Body of pancreas (tissue), 4 donors: Measurements from ENCODE around the gene PDE7B. TPM values are rescaled to one million over a fixed set of nuclear protein-coding genes. Genes with fewer than 3 reads are reported as not detected.

Experiments used
- ATAC-seq: fragments of 150-250 bp; one replicate; pipeline ENCODE4 v1.9.1; 2016
- DNase-seq, 4 donors: peaks; one replicate each; pipeline ENCODE4 v3.0.0-alpha.2; 2019
- H3K27ac ChIP-seq, 4 donors: fragments of 200-600 bp; sonication (generic); 1 replicate in 3 of 4; 2 replicates in 1 of 4; pipeline versions ENCODE4 v1.5.1 to v1.6.1; 2016 to 2019; ENCODE audit warnings: mild to moderate bottlenecking in 1 of 4, mixed read lengths in 1 of 4, moderate library complexity in 1 of 4
- H3K27me3 ChIP-seq, 2 donors: fragments of 200-600 bp; sonication (generic); one replicate each; pipeline ENCODE4 v1.6.0; 2016; ENCODE audit warnings: mild to moderate bottlenecking in 1 of 2
- H3K36me3 ChIP-seq, 2 donors: fragments of 200-600 bp; sonication (generic); replicated peaks in 1 of 2; 2 replicates each; pipeline ENCODE4 v1.5.1; 2016; ENCODE audit warnings: low read depth in 2 of 2; ENCODE audit not compliant: insufficient read depth in 1 of 2
- H3K4me1 ChIP-seq: fragments of 200-600 bp; sonication (generic); one replicate; pipeline ENCODE4 v1.6.0; 2016
- H3K4me3 ChIP-seq, 2 donors: fragments of 200-600 bp; sonication (generic); 1 replicate in 1 of 2; 2 replicates in 1 of 2; pipeline ENCODE4 v1.5.1; 2016 to 2019
- H3K9me3 ChIP-seq, 3 donors: fragments of 200-600 bp; sonication (generic); 1 replicate in 2 of 3; 2 replicates in 1 of 3; pipeline ENCODE4 v1.5.1; 2016
- CTCF ChIP-seq, 7 experiments: fragments of 450-650 bp in 4 of 7; fragments of 200-600 bp in 3 of 7; sonication (generic) in 3 of 7; IDR thresholded peaks; one replicate each; pipeline ENCODE4 v1.5.1; 2016 to 2019; ENCODE audit warnings: antibody characterized with exemption in 7 of 7
- POLR2A ChIP-seq, 3 donors: fragments of 450-650 bp; IDR thresholded peaks; one replicate each; pipeline ENCODE4 v1.6.1; 2016; ENCODE audit warnings: antibody characterized with exemption in 3 of 3, mild to moderate bottlenecking in 2 of 3
- WGBS, 2 donors: methylation state at CpG; one replicate each; pipeline ENCODE4 v1.1.5; 2017; 5-methylcytosine and 5-hydroxymethylcytosine counted together
- intact Hi-C: fragments of 100-400 bp; cut with DNase I; formaldehyde crosslinking; loops from one replicate; pipeline ENCODE4 v1.15.1; 2023
- total RNA-seq, 2 donors: library from RNA; depleted of rRNA; stranded (reverse); fragments of >200 nt; gene quantifications; one replicate each; pipeline ENCODE4 v1.1.0, GENCODE V29; 2016

The PDE7B gene
- total RNA-seq, 2 donors from 2014 or later: 1.0 to 2.3 TPM

- H3K4me1 ChIP-seq: peaks cover 9% of the 10 kb centered on the region
- H3K27ac ChIP-seq: no peak overlapping the region
- no peaks in the 10 kb centered on the region for H3K36me3 ChIP-seq
- DNase-seq: no peak
- H3K9me3 ChIP-seq: no peaks in the 10 kb centered on the region
- no peaks in the 10 kb centered on the region for H3K27me3 ChIP-seq
- ATAC-seq: no peak
- TF ChIP-seq POLR2A (IDR thresholded peaks at IDR 0.05) (no peak), CTCF (IDR thresholded peaks at IDR 0.05) (no peak)
- 59 to 70% methylated on average over 1 of the region's 1 CpG for WGBS, 2 donors
- H3K4me3 ChIP-seq: no peak overlapping the region
- intact Hi-C loops: no loop called here
Observed at GRCh38 chr6:136084403-136084802, 232.9 kb downstream of the PDE7B start.

- H3K36me3 ChIP-seq: no peaks in the 10 kb centered on the region
- TF ChIP-seq CTCF (IDR thresholded peaks at IDR 0.05) (no peak), POLR2A (IDR thresholded peaks at IDR 0.05) (no peak)
- no peak overlapping the region for H3K4me3 ChIP-seq
- intact Hi-C loops: no loop called here
- no peak for ATAC-seq
- H3K27me3 ChIP-seq: no peaks in the 10 kb centered on the region
- H3K9me3 ChIP-seq: no peaks in the 10 kb centered on the region
- no peak for DNase-seq
- no peak overlapping the region for H3K27ac ChIP-seq
- 80 to 85% methylated on average over 6 of the region's 6 CpGs for WGBS, 2 donors
- no peaks in the 10 kb centered on the region for H3K4me1 ChIP-seq
Observed at GRCh38 chr6:136085370-136086115, 234.0 kb downstream of the PDE7B start.

GRCh38 chr6:136086686-136087085 is 235.2 kb downstream of the PDE7B start:
- H3K27me3 ChIP-seq: no peaks in the 10 kb centered on the region
- TF ChIP-seq CTCF (IDR thresholded peaks at IDR 0.05): no peak
- no peak for TF ChIP-seq POLR2A (IDR thresholded peaks at IDR 0.05)
- no peak overlapping the region for H3K4me3 ChIP-seq
- DNase-seq: no peak
- H3K27ac ChIP-seq: no peak overlapping the region
- no peaks in the 10 kb centered on the region for H3K9me3 ChIP-seq
- 80 to 88% methylated on average over 8 of the region's 8 CpGs for WGBS, 2 donors
- H3K36me3 ChIP-seq: no peaks in the 10 kb centered on the region
- no peaks in the 10 kb centered on the region for H3K4me1 ChIP-seq
- intact Hi-C loops: no loop called here
- no peak for ATAC-seq

GRCh38 chr6:136087986-136088385 is 236.5 kb downstream of the PDE7B start:
- WGBS, 2 donors: 85 to 91% methylated on average over 6 of the region's 6 CpGs
- H3K36me3 ChIP-seq: no peaks in the 10 kb centered on the region
- H3K27me3 ChIP-seq: no peaks in the 10 kb centered on the region
- intact Hi-C loops: no loop called here
- no peak for TF ChIP-seq CTCF (IDR thresholded peaks at IDR 0.05)
- no peaks in the 10 kb centered on the region for H3K9me3 ChIP-seq
- no peak overlapping the region for H3K4me3 ChIP-seq
- H3K27ac ChIP-seq: no peak overlapping the region
- ATAC-seq (no peak), DNase-seq (no peak)
- H3K4me1 ChIP-seq: no peaks in the 10 kb centered on the region

- Histone ChIP-seq H3K27me3 (no peaks in the 10 kb centered on the region), H3K9me3 (peaks cover 0 to 7% (median 0%) of the 10 kb centered on the region in 3 donors), H3K4me3 (no peak overlapping the region), H3K27ac (no peak overlapping the region), H3K36me3 (no peaks in the 10 kb centered on the region), H3K4me1 (no peaks in the 10 kb centered on the region)
- intact Hi-C loops: no loop called here
- ATAC-seq: no peak
- 88 to 93% methylated on average over 5 of the region's 5 CpGs for WGBS, 2 donors
- no peak for DNase-seq
- TF ChIP-seq POLR2A (IDR thresholded peaks at IDR 0.05) (no peak), CTCF (IDR thresholded peaks at IDR 0.05) (no peak)
Observed at GRCh38 chr6:136088693-136089092, 237.2 kb downstream of the PDE7B start.
